Measurements from ENCODE around the gene KCNH2.

DNA sequence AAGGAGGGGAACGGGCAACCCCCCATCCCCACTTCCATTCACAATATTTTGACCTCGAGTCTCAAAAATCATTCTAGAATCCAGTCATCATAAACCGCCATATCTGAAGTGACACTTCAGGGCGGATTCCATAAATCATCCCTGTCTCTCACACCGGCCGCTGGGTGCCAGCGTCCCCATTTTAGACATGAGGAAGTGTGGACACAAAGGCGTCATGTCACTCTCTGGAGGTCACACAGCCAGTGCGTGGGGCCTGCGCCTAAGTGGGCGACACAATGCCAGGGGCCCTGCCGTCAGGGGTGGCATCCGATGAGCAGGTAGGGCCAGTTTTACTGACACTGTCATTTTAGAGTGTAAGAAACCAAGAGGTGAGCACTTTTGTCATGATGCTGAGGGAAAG is 19.5 kb downstream of the KCNH2 start:
- TF ChIP-seq, protein P1, sequence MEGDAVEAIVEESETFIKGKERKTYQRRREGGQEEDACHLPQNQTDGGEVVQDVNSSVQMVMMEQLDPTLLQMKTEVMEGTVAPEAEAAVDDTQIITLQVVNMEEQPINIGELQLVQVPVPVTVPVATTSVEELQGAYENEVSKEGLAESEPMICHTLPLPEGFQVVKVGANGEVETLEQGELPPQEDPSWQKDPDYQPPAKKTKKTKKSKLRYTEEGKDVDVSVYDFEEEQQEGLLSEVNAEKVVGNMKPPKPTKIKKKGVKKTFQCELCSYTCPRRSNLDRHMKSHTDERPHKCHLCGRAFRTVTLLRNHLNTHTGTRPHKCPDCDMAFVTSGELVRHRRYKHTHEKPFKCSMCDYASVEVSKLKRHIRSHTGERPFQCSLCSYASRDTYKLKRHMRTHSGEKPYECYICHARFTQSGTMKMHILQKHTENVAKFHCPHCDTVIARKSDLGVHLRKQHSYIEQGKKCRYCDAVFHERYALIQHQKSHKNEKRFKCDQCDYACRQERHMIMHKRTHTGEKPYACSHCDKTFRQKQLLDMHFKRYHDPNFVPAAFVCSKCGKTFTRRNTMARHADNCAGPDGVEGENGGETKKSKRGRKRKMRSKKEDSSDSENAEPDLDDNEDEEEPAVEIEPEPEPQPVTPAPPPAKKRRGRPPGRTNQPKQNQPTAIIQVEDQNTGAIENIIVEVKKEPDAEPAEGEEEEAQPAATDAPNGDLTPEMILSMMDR (conservative IDR thresholded peaks at IDR 0.05; ENCODE audit: low read depth, low read length), result no peak
- TF ChIP-seq EZH2 (IDR thresholded peaks at IDR 0.05; ENCODE audit: borderline replicate concordance, low read depth, low read length, poor library complexity, severe bottlenecking), result no peak
